Suprapubic skin (tissue), 4 donors: ENCODE measurements around the gene FBXO21.

Source experiments
- CTCF ChIP-seq, 2 donors: fragments of 200-600 bp in 1 of 2; fragments of 450-650 bp in 1 of 2; sonication (generic) in 1 of 2; IDR thresholded peaks; one replicate each; pipeline ENCODE4 v1.5.1; 2016 to 2019; ENCODE audit warnings: antibody characterized with exemption in 2 of 2, mild to moderate bottlenecking in 1 of 2, moderate library complexity in 1 of 2
- EP300 ChIP-seq: sonication (generic); formaldehyde crosslinking; IDR thresholded peaks from one replicate; pipeline ENCODE4 v1.6.1; 2017; ENCODE audit warnings: antibody characterized with exemption
- POLR2A ChIP-seq, 2 donors: fragments of 450-650 bp; IDR thresholded peaks; one replicate each; pipeline ENCODE4 v1.6.1; 2017; ENCODE audit warnings: antibody characterized with exemption in 2 of 2, mild to moderate bottlenecking in 2 of 2, moderate library complexity in 2 of 2
- POLR2AphosphoS5 ChIP-seq, 3 donors: sonication (generic); formaldehyde crosslinking; IDR thresholded peaks; one replicate each; pipeline ENCODE4 v1.6.1; 2017; ENCODE audit warnings: antibody characterized with exemption in 3 of 3

DNA sequence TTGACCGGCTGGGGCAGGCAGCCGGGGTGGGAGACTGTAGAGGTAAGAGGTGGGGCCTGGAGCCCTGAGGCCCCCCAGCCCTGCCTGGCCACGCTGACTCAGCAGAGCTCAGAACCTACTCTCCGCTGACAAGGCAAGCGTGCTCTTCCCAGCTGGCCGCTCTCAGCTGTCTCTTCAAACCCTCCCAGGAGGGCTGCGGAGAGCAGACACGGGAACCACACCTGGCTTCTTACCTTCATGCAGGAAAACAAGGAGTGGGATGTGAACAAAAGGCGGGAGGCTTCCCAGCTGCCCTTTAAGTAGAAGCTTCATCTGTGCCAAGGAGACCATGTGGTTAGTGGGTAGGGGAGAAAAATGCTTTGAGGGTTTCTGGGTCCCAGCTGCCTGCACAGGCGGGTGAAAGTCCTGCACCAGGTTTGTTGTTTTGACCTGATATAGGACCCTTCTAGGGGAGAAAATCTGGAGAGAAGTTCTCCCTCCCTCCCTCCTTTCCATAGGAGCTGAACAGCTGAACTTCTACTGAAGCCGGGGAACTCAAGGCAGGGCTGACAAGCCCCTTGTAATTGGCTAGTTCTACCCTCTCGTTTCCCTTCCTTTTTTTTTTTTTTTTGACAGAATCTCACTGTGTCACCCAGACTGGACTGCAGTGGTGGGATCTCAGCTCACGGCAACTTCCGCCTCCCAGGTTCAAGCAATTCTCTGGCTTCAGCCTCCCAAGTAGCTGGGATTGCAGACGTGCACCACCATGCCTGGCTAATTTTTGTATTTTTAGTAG lies 78.3 kb downstream of the FBXO21 start:
- no peak for TF ChIP-seq CTCF (IDR thresholded peaks at IDR 0.05)
- TF ChIP-seq POLR2AphosphoS5 (IDR thresholded peaks at IDR 0.05) = no peak
- TF ChIP-seq EP300 = no peak
- no peak for TF ChIP-seq POLR2A (IDR thresholded peaks at IDR 0.05)
